ENCODE data around the gene PLAC8. TPM values are rescaled to one million over a fixed set of nuclear protein-coding genes. Genes with fewer than 3 reads are reported as not detected.

The PLAC8 gene
- total and polyA plus RNA-seq, 2 of the 13 experiments (the other 11 are each of a cell fraction or from before 2014, with no cell fraction given), result 3.0 to 174 TPM

GRCh38 chr4:83067058-83067639, 47.4 kb downstream of the PLAC8 start:
- H3K9me3 ChIP-seq (ENCODE audit: low read length), result no peaks in the 10 kb centered on the region
- peaks cover 13 to 53% of the 10 kb centered on the region in 2 experiments for H3K36me3 ChIP-seq (replicated peaks in 1 of 2; ENCODE audit: control insufficient read depth in 1 of 2, insufficient read depth in 2 of 2, low read length in 2 of 2)
- in situ Hi-C loops (cut with HindIII; ENCODE audit: extremely low pct_ligation_motif_present, low pct_unique_long_range_greater_than_20kb) (no loop called here), intact Hi-C loops (cut with micrococcal nuclease; ENCODE audit: unreplicated experiment) (no loop called here)
- no peak overlapping the region for H3K27ac ChIP-seq (ENCODE audit: extremely low read length, insufficient read depth, low read length)
- no peaks in the 10 kb centered on the region for H3K79me2 ChIP-seq (ENCODE audit: insufficient read depth, low read length)
- ChIA-PET POLR2A (no interaction called here), CTCF (ENCODE audit: low intra/inter-chr PET ratio, low total read pairs) (no interaction called here)
- no peaks in the 10 kb centered on the region for H3K4me1 ChIP-seq (ENCODE audit: insufficient read depth, low read length)
- TF ChIP-seq HNRNPL (IDR thresholded peaks at IDR 0.05; ENCODE audit: low read depth, low read length) (no peak), ZNF121 (CRISPR knock-in tag; IDR thresholded peaks at IDR 0.05) (0 out of 2 replicates have a peak, but pooled peaks have one; percentile 21)
- H3K9ac ChIP-seq (ENCODE audit: insufficient read depth, low read depth, low read length), result no peak overlapping the region
- no peak for DNase-seq (ENCODE audit: low spot score)
- FAIRE-seq, result no peak
- 95% methylated on average over 10 of the region's 10 CpGs for WGBS (ENCODE audit: low lambda C conversion rate)
- H3K27me3 ChIP-seq (ENCODE audit: control insufficient read depth in 1 of 2, insufficient read depth in 2 of 2, low read length in 2 of 2), result no peaks in the 10 kb centered on the region
- H2AFZ ChIP-seq (ENCODE audit: low read length), result no peak overlapping the region
- H3K4me3 ChIP-seq (replicated peaks in 1 of 3; ENCODE audit: insufficient read depth in 1 of 3, low read depth in 2 of 3, low read length in 3 of 3), result no peak overlapping the region
- no peaks in the 10 kb centered on the region for H4K20me1 ChIP-seq (ENCODE audit: insufficient read depth, low read length)
- no peak overlapping the region for H3K4me2 ChIP-seq (ENCODE audit: low read depth, low read length)
- ATAC-seq, result no peak
- no TSS peak for BruUV-seq (replicated peaks)

- H3K4me3 ChIP-seq (replicated peaks in 1 of 3; ENCODE audit: insufficient read depth in 1 of 3, low read depth in 2 of 3, low read length in 3 of 3), result no peak overlapping the region
- POLR2A ChIA-PET, result no interaction called here
- in situ Hi-C loops (cut with HindIII; ENCODE audit: extremely low pct_ligation_motif_present, low pct_unique_long_range_greater_than_20kb) (no loop called here), intact Hi-C loops (cut with micrococcal nuclease; ENCODE audit: unreplicated experiment) (no loop called here)
- H3K4me2 ChIP-seq (ENCODE audit: low read depth, low read length), result no peak overlapping the region
- CTCF ChIA-PET (ENCODE audit: low intra/inter-chr PET ratio, low total read pairs), result no interaction called here
- WGBS (ENCODE audit: low lambda C conversion rate), result 95% methylated on average over 1 of the region's 1 CpG
- ATAC-seq (no peak), FAIRE-seq (no peak), DNase-seq (ENCODE audit: low spot score) (no peak)
- H3K9ac ChIP-seq (ENCODE audit: insufficient read depth, low read depth, low read length), result no peak overlapping the region
- H3K36me3 ChIP-seq (replicated peaks in 1 of 2; ENCODE audit: control insufficient read depth in 1 of 2, insufficient read depth in 2 of 2, low read length in 2 of 2), result peaks cover 11 to 60% of the 10 kb centered on the region in 2 experiments
- no peaks in the 10 kb centered on the region for H3K4me1 ChIP-seq (ENCODE audit: insufficient read depth, low read length)
- BruUV-seq (replicated peaks), result no TSS peak
- H2AFZ ChIP-seq (ENCODE audit: low read length), result no peak overlapping the region
- no peak overlapping the region for H3K27ac ChIP-seq (ENCODE audit: extremely low read length, insufficient read depth, low read length)
- H4K20me1 ChIP-seq (ENCODE audit: insufficient read depth, low read length), result no peaks in the 10 kb centered on the region
- no peaks in the 10 kb centered on the region for H3K9me3 ChIP-seq (ENCODE audit: low read length)
- no peaks in the 10 kb centered on the region for H3K79me2 ChIP-seq (ENCODE audit: insufficient read depth, low read length)
- no peaks in the 10 kb centered on the region for H3K27me3 ChIP-seq (ENCODE audit: control insufficient read depth in 1 of 2, insufficient read depth in 2 of 2, low read length in 2 of 2)
- no peak for TF ChIP-seq FUBP1 (CRISPR knock-in tag; IDR thresholded peaks at IDR 0.05; ENCODE audit: borderline replicate concordance)
- TF ChIP-seq ZNF292 (CRISPR knock-in tag; IDR thresholded peaks at IDR 0.05; ENCODE audit: borderline replicate concordance, low read depth), result no peak
- no peak for TF ChIP-seq ZNF350 (CRISPR knock-in tag; IDR thresholded peaks at IDR 0.05; ENCODE audit: borderline replicate concordance, low read depth)
- no peak for TF ChIP-seq RERE (CRISPR knock-in tag; IDR thresholded peaks at IDR 0.05; ENCODE audit: low read depth)
- no peak for TF ChIP-seq ZEB1 (IDR thresholded peaks at IDR 0.05; ENCODE audit: insufficient replicate concordance, low read depth)
- no peak for TF ChIP-seq REL (CRISPR knock-in tag; conservative IDR thresholded peaks at IDR 0.05)
- TF ChIP-seq ZNF232 (CRISPR knock-in tag; IDR thresholded peaks at IDR 0.05; ENCODE audit: borderline replicate concordance), result no peak
- TF ChIP-seq U2AF2 (IDR thresholded peaks at IDR 0.05; ENCODE audit: low read depth, low read length), result no peak
- no peak for TF ChIP-seq SRSF4 (IDR thresholded peaks at IDR 0.05; ENCODE audit: low read depth, low read length, poor library complexity, severe bottlenecking)
Observed at GRCh38 chr4:83065266-83065665, 49.3 kb downstream of the PLAC8 start.

All from HepG2 (cell line).